ENCODE results near the gene ENOPH1. TPM values are rescaled to one million over a fixed set of nuclear protein-coding genes. Genes with fewer than 3 reads are reported as not detected.

ENOPH1 gene
- total RNA-seq, 4 donors from 2014 or later: 11.5 to 23.1 (median 19.8) TPM

DNA sequence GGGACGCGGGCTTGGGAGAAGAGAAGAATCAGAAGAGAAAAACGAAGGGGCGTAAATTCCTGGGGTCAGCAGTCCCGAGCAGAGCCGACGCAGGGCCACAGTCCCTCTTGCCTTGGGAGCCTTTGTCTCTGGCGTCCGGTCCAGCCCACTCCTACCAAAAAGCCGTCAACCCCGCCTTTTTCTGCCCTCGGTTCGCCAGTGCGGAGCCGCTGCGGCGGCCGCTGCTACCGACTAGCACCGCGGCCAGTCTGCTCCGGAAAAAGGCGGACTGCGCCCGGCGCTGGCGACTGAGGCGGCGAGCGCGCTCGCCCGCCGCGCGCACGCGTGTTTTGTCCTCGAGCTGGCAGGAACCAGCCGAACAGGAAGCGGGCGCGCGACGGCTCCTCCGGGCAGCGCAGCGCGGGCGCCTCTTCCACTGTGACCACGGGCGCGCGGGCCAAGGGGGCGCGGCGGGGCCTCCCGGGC is 630 bp upstream of the ENOPH1 start:
- TF ChIP-seq, protein P1, sequence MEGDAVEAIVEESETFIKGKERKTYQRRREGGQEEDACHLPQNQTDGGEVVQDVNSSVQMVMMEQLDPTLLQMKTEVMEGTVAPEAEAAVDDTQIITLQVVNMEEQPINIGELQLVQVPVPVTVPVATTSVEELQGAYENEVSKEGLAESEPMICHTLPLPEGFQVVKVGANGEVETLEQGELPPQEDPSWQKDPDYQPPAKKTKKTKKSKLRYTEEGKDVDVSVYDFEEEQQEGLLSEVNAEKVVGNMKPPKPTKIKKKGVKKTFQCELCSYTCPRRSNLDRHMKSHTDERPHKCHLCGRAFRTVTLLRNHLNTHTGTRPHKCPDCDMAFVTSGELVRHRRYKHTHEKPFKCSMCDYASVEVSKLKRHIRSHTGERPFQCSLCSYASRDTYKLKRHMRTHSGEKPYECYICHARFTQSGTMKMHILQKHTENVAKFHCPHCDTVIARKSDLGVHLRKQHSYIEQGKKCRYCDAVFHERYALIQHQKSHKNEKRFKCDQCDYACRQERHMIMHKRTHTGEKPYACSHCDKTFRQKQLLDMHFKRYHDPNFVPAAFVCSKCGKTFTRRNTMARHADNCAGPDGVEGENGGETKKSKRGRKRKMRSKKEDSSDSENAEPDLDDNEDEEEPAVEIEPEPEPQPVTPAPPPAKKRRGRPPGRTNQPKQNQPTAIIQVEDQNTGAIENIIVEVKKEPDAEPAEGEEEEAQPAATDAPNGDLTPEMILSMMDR (IDR thresholded peaks at IDR 0.05; ENCODE audit: low read depth): no peak

DNA sequence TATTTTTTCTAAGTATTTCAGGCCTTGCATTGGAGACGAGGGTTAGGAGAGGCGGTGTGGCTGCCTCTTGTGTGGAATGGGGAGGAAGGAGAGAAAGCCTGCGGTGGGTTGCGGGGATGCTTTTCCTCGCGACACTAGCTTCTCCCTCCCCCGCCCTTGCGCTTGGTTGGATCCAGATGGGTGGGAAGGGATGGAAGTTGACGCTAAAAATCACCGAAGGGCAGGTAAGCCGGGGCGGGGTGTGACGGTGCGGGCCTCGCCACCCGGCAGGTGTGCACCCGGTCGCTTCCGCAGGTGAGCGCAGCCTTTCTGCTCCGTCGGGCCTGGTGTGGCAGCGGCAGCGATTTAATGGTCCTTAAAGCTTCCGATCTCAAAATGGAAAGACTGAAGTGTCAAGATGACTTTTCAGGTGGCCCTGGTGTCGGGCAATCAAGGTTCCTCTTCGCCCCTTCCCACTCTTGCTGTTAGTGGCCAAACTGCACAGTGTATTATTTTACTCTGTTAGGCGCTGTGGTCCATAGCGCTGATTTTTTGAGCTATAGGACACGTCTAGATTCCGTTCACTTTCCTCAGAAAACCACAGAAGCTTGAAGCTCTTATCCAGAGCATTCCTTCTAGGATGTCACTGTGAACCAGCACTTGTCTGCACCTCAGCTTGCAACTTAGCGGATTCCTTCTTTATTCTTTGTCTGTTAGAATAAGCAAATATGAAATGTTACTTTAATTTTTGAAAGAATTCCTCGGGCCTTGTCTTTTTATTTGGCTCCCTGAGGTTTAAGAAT is 765 bp downstream of the ENOPH1 start:
- TF ChIP-seq, protein P1 (IDR thresholded peaks at IDR 0.05; ENCODE audit: low read depth): no peak

DNA sequence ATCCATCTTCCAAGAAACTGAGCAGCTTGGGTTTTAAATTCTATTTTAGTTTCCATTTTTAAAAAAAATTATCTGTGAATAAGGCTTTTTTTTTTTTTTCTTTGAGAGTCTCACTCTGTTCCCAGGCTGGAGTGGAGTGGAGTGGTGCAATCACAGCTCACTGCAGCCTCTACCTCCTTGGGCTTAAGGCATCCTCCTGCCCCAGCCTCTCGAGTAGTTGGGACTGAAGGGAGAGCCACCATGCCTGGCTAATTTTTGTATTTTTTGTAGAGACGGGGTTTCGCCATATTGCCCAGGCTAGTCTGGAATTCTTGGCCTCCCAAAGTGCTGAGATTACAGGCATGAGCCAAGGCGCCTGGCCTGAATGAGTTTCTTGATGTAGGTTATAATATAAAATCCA is 1.4 kb downstream of the ENOPH1 start:
- TF ChIP-seq, protein P1 (IDR thresholded peaks at IDR 0.05; ENCODE audit: low read depth): no peak

DNA sequence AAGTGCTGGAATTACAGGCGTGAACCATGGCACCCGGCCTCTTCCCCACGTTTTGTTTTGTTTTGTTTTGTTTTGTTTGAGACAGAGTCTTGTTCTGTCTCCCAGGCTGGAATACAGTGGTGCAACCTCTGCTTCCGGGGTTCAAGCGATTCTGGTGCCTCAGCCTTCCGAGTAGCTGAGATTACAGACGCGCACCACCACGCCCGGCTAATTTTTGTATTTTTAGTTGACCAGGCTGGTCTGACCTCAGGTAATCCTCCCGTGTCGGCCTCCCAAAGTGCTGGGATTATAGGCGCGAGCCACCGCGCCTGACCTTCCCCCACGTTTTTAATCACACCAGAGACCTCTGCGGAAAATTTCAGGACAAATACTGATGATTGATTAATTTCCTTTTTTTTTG is 2.2 kb downstream of the ENOPH1 start:
- TF ChIP-seq, protein P1 (IDR thresholded peaks at IDR 0.05; ENCODE audit: low read depth): no peak

DNA sequence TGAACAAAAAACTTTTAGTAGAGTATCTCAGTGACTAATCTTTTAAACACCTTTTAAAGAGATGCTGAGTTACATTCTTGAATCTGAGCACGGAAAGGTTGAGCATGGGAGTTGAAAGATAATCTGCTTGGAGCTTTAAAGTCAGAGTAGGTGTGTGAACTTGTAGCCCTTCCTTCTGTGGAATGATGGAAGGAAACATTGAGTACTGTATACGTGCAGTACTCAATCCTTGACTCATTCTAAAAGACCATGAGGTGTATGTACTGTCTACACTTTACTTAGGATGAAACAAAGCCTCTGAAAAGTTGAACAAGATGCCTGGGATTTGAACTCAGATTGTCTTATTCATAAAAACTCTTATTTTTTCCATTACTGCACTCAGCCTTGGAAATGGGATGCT is 3.4 kb downstream of the ENOPH1 start:
- TF ChIP-seq, protein P1 (IDR thresholded peaks at IDR 0.05; ENCODE audit: low read depth): no peak

DNA sequence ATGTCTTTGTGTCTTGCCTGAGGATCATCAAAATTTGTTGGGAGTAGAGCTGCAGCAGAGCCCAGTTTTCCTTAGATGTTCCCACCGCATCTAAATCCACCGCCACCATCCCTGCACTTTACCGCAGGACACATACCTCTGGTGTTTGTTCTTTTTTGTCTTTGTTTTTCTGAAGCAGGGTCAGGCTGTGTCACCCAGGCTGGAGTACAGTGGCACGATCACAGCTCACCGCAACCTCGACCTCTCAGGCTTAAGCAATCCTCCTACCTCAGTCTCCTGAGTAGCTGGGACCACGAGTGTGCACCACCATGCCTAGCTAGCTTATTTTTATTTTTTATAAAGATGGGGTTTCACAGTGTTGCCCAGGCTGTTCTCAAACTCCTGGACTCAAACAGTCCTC is 4.6 kb downstream of the ENOPH1 start:
- TF ChIP-seq, protein P1 (IDR thresholded peaks at IDR 0.05; ENCODE audit: low read depth): no peak

DNA sequence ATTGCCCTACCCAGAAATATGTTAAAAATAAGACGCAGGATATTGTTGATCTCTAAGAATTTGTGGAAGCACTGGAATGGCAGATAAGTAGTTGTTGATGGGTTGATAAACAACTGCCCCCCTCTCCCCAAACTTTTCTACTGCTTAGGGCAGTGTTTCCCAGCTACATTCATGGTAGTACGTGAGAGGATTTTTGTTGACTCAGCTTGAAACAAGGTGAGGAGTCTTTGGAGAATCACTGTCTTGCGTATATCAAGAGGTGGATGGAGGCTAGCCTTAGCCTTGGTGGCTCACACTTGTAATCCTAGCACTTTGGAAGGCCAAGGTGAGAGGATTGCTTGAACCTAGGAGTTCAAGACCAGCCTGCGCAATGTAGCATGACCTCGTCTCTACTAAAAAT is 5.7 kb downstream of the ENOPH1 start:
- TF ChIP-seq, protein P1 (IDR thresholded peaks at IDR 0.05; ENCODE audit: low read depth): no peak

All from subcutaneous adipose tissue (tissue), 4 donors.